Measurements from ENCODE around the gene ARHGAP44. TPM values are rescaled to one million over a fixed set of nuclear protein-coding genes. Genes with fewer than 3 reads are reported as not detected.

ARHGAP44 gene
- polyA plus RNA-seq, 1 experiment = 0.40 TPM

- Histone ChIP-seq H3K27me3 (ENCODE audit: control insufficient read depth, insufficient read depth, low read length) (no peaks in the 10 kb centered on the region), H3K36me3 (ENCODE audit: control insufficient read depth, insufficient read depth, low read length) (no peaks in the 10 kb centered on the region), H3K4me3 (ENCODE audit: low read depth, low read length) (no peak overlapping the region)
- POLR2A ChIA-PET = no interaction called here
- DNase-seq (ENCODE audit: low read depth) = no peak
- CTCF ChIA-PET = interaction anchor here (1.0 kb wide), 1 partner anchor 9 kb away, joined by 3 read pairs; no protein-coding TSS in a partner anchor
- TF ChIP-seq CTCF (IDR thresholded peaks at IDR 0.05; ENCODE audit: insufficient read depth, low read depth, low read length) = no peak
Measured at GRCh38 chr17:12900474-12900873, 111.2 kb downstream of the ARHGAP44 start.

- no peak overlapping the region for H3K4me3 ChIP-seq (ENCODE audit: low read depth, low read length)
- DNase-seq (ENCODE audit: low read depth) = no peak
- H3K36me3 ChIP-seq (ENCODE audit: control insufficient read depth, insufficient read depth, low read length) = no peaks in the 10 kb centered on the region
- no peaks in the 10 kb centered on the region for H3K27me3 ChIP-seq (ENCODE audit: control insufficient read depth, insufficient read depth, low read length)
- POLR2A ChIA-PET = no interaction called here
- no peak for TF ChIP-seq CTCF (IDR thresholded peaks at IDR 0.05; ENCODE audit: insufficient read depth, low read depth, low read length)
- CTCF ChIA-PET = no interaction called here
Measured at GRCh38 chr17:12902046-12902445, 112.7 kb downstream of the ARHGAP44 start.

GRCh38 chr17:12907477-12907876, 118.2 kb downstream of the ARHGAP44 start:
- CTCF ChIA-PET = no interaction called here
- no peak for TF ChIP-seq CTCF (IDR thresholded peaks at IDR 0.05; ENCODE audit: insufficient read depth, low read depth, low read length)
- H3K27me3 ChIP-seq (ENCODE audit: control insufficient read depth, insufficient read depth, low read length) = no peaks in the 10 kb centered on the region
- no peak for DNase-seq (ENCODE audit: low read depth)
- no peaks in the 10 kb centered on the region for H3K36me3 ChIP-seq (ENCODE audit: control insufficient read depth, insufficient read depth, low read length)
- POLR2A ChIA-PET = no interaction called here
- no peak overlapping the region for H3K4me3 ChIP-seq (ENCODE audit: low read depth, low read length)

- ChIA-PET POLR2A (no interaction called here), CTCF (interaction anchor here (1.1 kb wide), 1 partner anchor 9 kb away, joined by 3 read pairs; no protein-coding TSS in a partner anchor)
- Histone ChIP-seq H3K4me3 (ENCODE audit: low read depth, low read length) (no peak overlapping the region), H3K36me3 (ENCODE audit: control insufficient read depth, insufficient read depth, low read length) (no peaks in the 10 kb centered on the region), H3K27me3 (ENCODE audit: control insufficient read depth, insufficient read depth, low read length) (no peaks in the 10 kb centered on the region)
- TF ChIP-seq CTCF (IDR thresholded peaks at IDR 0.05; ENCODE audit: insufficient read depth, low read depth, low read length) = no peak
- DNase-seq (ENCODE audit: low read depth) = no peak
Measured at GRCh38 chr17:12909046-12909445, 119.7 kb downstream of the ARHGAP44 start.

- H3K27me3 ChIP-seq (ENCODE audit: control insufficient read depth, insufficient read depth, low read length) = no peaks in the 10 kb centered on the region
- ChIA-PET POLR2A (no interaction called here), CTCF (interaction anchor here (1.1 kb wide), 1 partner anchor 9 kb away, joined by 3 read pairs; no protein-coding TSS in a partner anchor)
- no peak for TF ChIP-seq CTCF (IDR thresholded peaks at IDR 0.05; ENCODE audit: insufficient read depth, low read depth, low read length)
- DNase-seq (ENCODE audit: low read depth) = no peak
- H3K36me3 ChIP-seq (ENCODE audit: control insufficient read depth, insufficient read depth, low read length) = no peaks in the 10 kb centered on the region
- no peak overlapping the region for H3K4me3 ChIP-seq (ENCODE audit: low read depth, low read length)
Measured at GRCh38 chr17:12909511-12909910, 120.2 kb downstream of the ARHGAP44 start.

Measured in BJ (cell line).